Tibial nerve (tissue), 4 donors: ENCODE results near the gene NME3. TPM values are rescaled to one million over a fixed set of nuclear protein-coding genes. Genes with fewer than 3 reads are reported as not detected.
A peak's percentile ranks its signal among the peaks of the same experiment; 100 is the strongest.

ENCODE experiments used
- DNase-seq, 2 donors: peaks; one replicate each; pipeline ENCODE4 v3.0.0-alpha.2; 2019; ENCODE audit warnings: low spot score in 2 of 2
- H3K27ac ChIP-seq, 4 donors: fragments of 200-600 bp; sonication (generic) in 3 of 4; one replicate each; pipeline ENCODE4 v1.5.1; 2017 to 2019; ENCODE audit warnings: mild to moderate bottlenecking in 1 of 4
- H3K27me3 ChIP-seq, 2 donors: fragments of 200-600 bp; sonication (generic) in 1 of 2; one replicate each; pipeline versions ENCODE4 v1.5.1 to v1.6.0; 2017 to 2019
- H3K36me3 ChIP-seq, 3 donors: fragments of 200-600 bp; sonication (generic); one replicate each; pipeline ENCODE4 v1.5.1; 2018 to 2019
- H3K4me1 ChIP-seq, 4 donors: fragments of 200-600 bp; sonication (generic) in 3 of 4; one replicate each; pipeline ENCODE4 v1.5.1; 2017 to 2019
- H3K4me3 ChIP-seq, 4 donors: fragments of 200-600 bp; sonication (generic) in 3 of 4; one replicate each; pipeline ENCODE4 v1.5.1; 2017 to 2019; ENCODE audit warnings: mild to moderate bottlenecking in 1 of 4, moderate library complexity in 1 of 4
- H3K9me3 ChIP-seq, 4 donors: fragments of 200-600 bp; sonication (generic) in 3 of 4; one replicate each; pipeline ENCODE4 v1.5.1; 2017 to 2019
- CTCF ChIP-seq, 5 experiments: fragments of 200-600 bp in 3 of 5; fragments of 450-650 bp in 2 of 5; sonication (generic) in 3 of 5; IDR thresholded peaks; one replicate each; pipeline ENCODE4 v1.5.1; 2016 to 2019; ENCODE audit warnings: antibody characterized with exemption in 5 of 5, mild to moderate bottlenecking in 3 of 5, moderate library complexity in 2 of 5
- EP300 ChIP-seq, 2 donors: sonication (generic); formaldehyde crosslinking; IDR thresholded peaks; one replicate each; pipeline ENCODE4 v1.6.1; 2017; ENCODE audit warnings: antibody characterized with exemption in 2 of 2, mild to moderate bottlenecking in 1 of 2
- POLR2A ChIP-seq, 2 donors: fragments of 450-650 bp; IDR thresholded peaks; one replicate each; pipeline ENCODE4 v1.6.1; 2017; ENCODE audit warnings: antibody characterized with exemption in 2 of 2, mild to moderate bottlenecking in 2 of 2, moderate library complexity in 2 of 2
- WGBS, 2 donors: methylation state at CpG; one replicate each; pipeline ENCODE4 v1.1.5; 2018; 5-methylcytosine and 5-hydroxymethylcytosine counted together
- total RNA-seq, 4 donors: library from RNA; depleted of rRNA; stranded (reverse); fragments of >200 nt; gene quantifications; one replicate each; pipeline ENCODE4 v1.1.0, GENCODE V29; 2016

The NME3 gene
- total RNA-seq, 4 donors from 2014 or later: 113 to 198 (median 128) TPM

GRCh38 chr16:1763521-1764511 lies 7.5 kb downstream of the NME3 start:
- H3K9me3 ChIP-seq: no peaks in the 10 kb centered on the region
- WGBS, 2 donors: 71 to 84% methylated on average over 50 to 52 of the region's 81 CpGs
- TF ChIP-seq CTCF (IDR thresholded peaks at IDR 0.05): peak in 4 of 5 experiments; percentile 9 to 38 (median 30)
- no peak for TF ChIP-seq EP300 (IDR thresholded peaks at IDR 0.05)
- TF ChIP-seq POLR2A (IDR thresholded peaks at IDR 0.05): no peak
- H3K27ac ChIP-seq: no peak overlapping the region
- H3K4me1 ChIP-seq: peaks cover 0 to 14% (median 0%) of the 10 kb centered on the region in 4 donors
- H3K4me3 ChIP-seq: no peak overlapping the region
- H3K27me3 ChIP-seq: no peaks in the 10 kb centered on the region
- no peak for DNase-seq
- H3K36me3 ChIP-seq: peaks cover 2 to 100% (median 30%) of the 10 kb centered on the region in 3 donors

GRCh38 chr16:1762879-1763520 lies 8.3 kb downstream of the NME3 start:
- WGBS, 2 donors: 79 to 83% methylated on average over 17 to 20 of the region's 24 CpGs
- H3K4me3 ChIP-seq: no peak overlapping the region
- H3K36me3 ChIP-seq: peaks cover 2 to 100% (median 30%) of the 10 kb centered on the region in 3 donors
- DNase-seq: no peak
- H3K27me3 ChIP-seq: no peaks in the 10 kb centered on the region
- H3K9me3 ChIP-seq: no peaks in the 10 kb centered on the region
- TF ChIP-seq POLR2A (IDR thresholded peaks at IDR 0.05): no peak
- H3K27ac ChIP-seq: no peak overlapping the region
- H3K4me1 ChIP-seq: peaks cover 0 to 14% (median 0%) of the 10 kb centered on the region in 4 donors

- Histone ChIP-seq H3K4me1 (peaks cover 0 to 14% (median 0%) of the 10 kb centered on the region in 4 donors), H3K27me3 (no peaks in the 10 kb centered on the region), H3K9me3 (no peaks in the 10 kb centered on the region), H3K4me3 (no peak overlapping the region), H3K27ac (no peak overlapping the region), H3K36me3 (peaks cover 2 to 100% (median 30%) of the 10 kb centered on the region in 3 donors)
- WGBS, 2 donors: 87 to 89% methylated on average over 22 to 30 of the region's 30 CpGs
- TF ChIP-seq CTCF (IDR thresholded peaks at IDR 0.05): no peak
- no peak for TF ChIP-seq POLR2A (IDR thresholded peaks at IDR 0.05)
- no peak for TF ChIP-seq EP300 (IDR thresholded peaks at IDR 0.05)
- DNase-seq: no peak
Measured at GRCh38 chr16:1762196-1762878, 9.0 kb downstream of the NME3 start.

GRCh38 chr16:1761751-1762150 lies 9.6 kb downstream of the NME3 start:
- WGBS, 2 donors: 90 to 93% methylated on average over 12 to 15 of the region's 15 CpGs

More at GRCh38 chr16:1761751-1762150, 9.6 kb downstream of the NME3 start:
- Histone ChIP-seq H3K9me3 (no peaks in the 10 kb centered on the region), H3K36me3 (peaks cover 2 to 100% (median 30%) of the 10 kb centered on the region in 3 donors), H3K27ac (no peak overlapping the region), H3K27me3 (no peaks in the 10 kb centered on the region), H3K4me3 (no peak overlapping the region), H3K4me1 (peaks cover 0 to 14% (median 0%) of the 10 kb centered on the region in 4 donors)
- TF ChIP-seq CTCF (IDR thresholded peaks at IDR 0.05) (no peak), EP300 (IDR thresholded peaks at IDR 0.05) (no peak), POLR2A (IDR thresholded peaks at IDR 0.05) (no peak)
- no peak for DNase-seq
